Chondrocyte (in vitro differentiated cells): Measurements from ENCODE around the gene PTCRA. TPM values are rescaled to one million over a fixed set of nuclear protein-coding genes. Genes with fewer than 3 reads are reported as not detected.
"Not testable (repeated sequence)": the region's sequence is repeated elsewhere in the genome, so short reads cannot be mapped to it uniquely, and the experiment has no call there.

ENCODE experiments used
- DNase-seq: peaks from one replicate; pipeline ENCODE4 v3.0.0; 2021; ENCODE audit warnings: mixed read lengths, low spot score
- H3K27ac Mint-ChIP-seq: one replicate; pipeline ENCODE4 v1.8.0; 2021; ENCODE audit warnings: mild to moderate bottlenecking, moderate library complexity, mixed read lengths; ENCODE audit not compliant: unreplicated experiment
- H3K27me3 Mint-ChIP-seq: 2 replicates; pipeline ENCODE4 v1.8.0; 2021; ENCODE audit warnings: low read depth, mixed read lengths
- H3K36me3 Mint-ChIP-seq: 2 replicates; pipeline ENCODE4 v1.8.0; 2021; ENCODE audit warnings: low read depth, mixed read lengths
- H3K4me1 Mint-ChIP-seq: 2 replicates; pipeline ENCODE4 v1.8.0; 2021; ENCODE audit warnings: low read depth, mild to moderate bottlenecking, mixed read lengths
- H3K4me3 Mint-ChIP-seq: one replicate; pipeline ENCODE4 v1.8.0; 2021; ENCODE audit warnings: mild to moderate bottlenecking, moderate library complexity, mixed read lengths; ENCODE audit not compliant: unreplicated experiment
- H3K9me3 Mint-ChIP-seq: 2 replicates; pipeline ENCODE4 v1.8.0; 2021; ENCODE audit warnings: low read depth, mixed read lengths
- CTCF ChIP-seq: fragments of 200-600 bp; sonication (generic); IDR thresholded peaks from 2 replicates; pipeline ENCODE4 v1.5.0; 2021; ENCODE audit warnings: antibody characterized with exemption, mild to moderate bottlenecking, moderate library complexity
- total RNA-seq: library from RNA; stranded (reverse); gene quantifications from 3 replicates; pipeline ENCODE4 v1.2.1, GENCODE V29; 2021

Gene PTCRA
- total RNA-seq, 1 donor from 2014 or later = not detected

- H3K27me3 Mint-ChIP-seq = no peaks in the 10 kb centered on the region
- H3K9me3 Mint-ChIP-seq = no peaks in the 10 kb centered on the region
- H3K4me1 Mint-ChIP-seq = peaks cover 18% of the 10 kb centered on the region
- TF ChIP-seq CTCF = no peak
- peak; percentile 98 for DNase-seq
- H3K4me3 Mint-ChIP-seq = peak overlapping the region; percentile 86
- peaks cover 6% of the 10 kb centered on the region for H3K36me3 Mint-ChIP-seq
- H3K27ac Mint-ChIP-seq = peak overlapping the region; percentile 96
Measured at GRCh38 chr6:42890311-42891198, 25.3 kb upstream of the PTCRA start.

- Mint-ChIP-seq H3K36me3 (peaks cover 2% of the 10 kb centered on the region), H3K27ac (peak overlapping the region; percentile 96), H3K4me1 (peaks cover 18% of the 10 kb centered on the region), H3K27me3 (no peaks in the 10 kb centered on the region), H3K4me3 (peak overlapping the region; percentile 86), H3K9me3 (no peaks in the 10 kb centered on the region)
- DNase-seq = peak; percentile 19
- TF ChIP-seq CTCF = no peak
Measured at GRCh38 chr6:42891199-42891722, 24.6 kb upstream of the PTCRA start.

- H3K36me3 Mint-ChIP-seq, H3K9me3 Mint-ChIP-seq, H3K27me3 Mint-ChIP-seq, H3K27ac Mint-ChIP-seq, H3K4me3 Mint-ChIP-seq: not testable (repeated sequence)
- peak; percentile 14 for DNase-seq
- H3K4me1 Mint-ChIP-seq = peaks cover 18% of the 10 kb centered on the region
Measured at GRCh38 chr6:42894041-42894828, 21.6 kb upstream of the PTCRA start.

- H3K27ac Mint-ChIP-seq = no peak overlapping the region
Measured at GRCh38 chr6:42896178-42896719, 19.6 kb upstream of the PTCRA start.

GRCh38 chr6:42898891-42899361, 16.9 kb upstream of the PTCRA start:
- H3K9me3 Mint-ChIP-seq = no peaks in the 10 kb centered on the region
- peak; percentile 84 for TF ChIP-seq CTCF
- no peak overlapping the region for H3K27ac Mint-ChIP-seq
- H3K36me3 Mint-ChIP-seq = no peaks in the 10 kb centered on the region
- no peak for DNase-seq
- peak overlapping the region; percentile 33 for H3K4me3 Mint-ChIP-seq
- H3K27me3 Mint-ChIP-seq = no peaks in the 10 kb centered on the region
- peaks cover 21% of the 10 kb centered on the region for H3K4me1 Mint-ChIP-seq

More at GRCh38 chr6:42896178-42896719, 19.6 kb upstream of the PTCRA start:
- no peak for TF ChIP-seq CTCF
- Mint-ChIP-seq H3K4me1 (peaks cover 15% of the 10 kb centered on the region), H3K9me3 (no peaks in the 10 kb centered on the region), H3K36me3 (no peaks in the 10 kb centered on the region), H3K4me3 (no peak overlapping the region), H3K27me3 (no peaks in the 10 kb centered on the region)
- DNase-seq = no peak
